ENCODE measurements around the gene PHF2. TPM values are rescaled to one million over a fixed set of nuclear protein-coding genes. Genes with fewer than 3 reads are reported as not detected.

Gene PHF2
- total and polyA plus RNA-seq, 2 experiments from 2014 or later, result 4.3 to 11.8 TPM

DNA sequence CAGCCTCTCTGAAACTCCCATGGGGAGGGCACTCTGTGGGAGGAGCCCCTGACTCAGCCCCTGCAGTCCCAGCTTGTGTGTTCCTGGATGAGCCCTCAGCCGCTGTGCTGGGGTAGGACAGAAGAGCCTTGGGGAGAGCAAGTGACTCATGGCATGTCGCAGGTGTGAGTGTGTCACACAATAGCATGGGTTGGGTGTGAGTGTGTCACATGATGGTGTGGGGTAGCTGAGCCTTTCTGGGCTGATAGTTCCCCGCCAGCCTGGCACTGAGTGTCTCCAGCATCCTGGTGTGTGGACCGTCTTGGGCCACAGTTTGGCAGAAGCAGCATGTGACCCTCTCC lies 83.4 kb downstream of the PHF2 start:
- Mint-ChIP-seq H3K27ac (no peak overlapping the region), H3K4me1 (no peaks in the 10 kb centered on the region), H3K4me3 (no peak overlapping the region), H3K9me3 (no peaks in the 10 kb centered on the region), H3K36me3 (ENCODE audit: low read depth) (peaks cover 5% of the 10 kb centered on the region; the same call in 2 of the 3 replicates), H3K27me3 (ENCODE audit: insufficient read depth, low read depth, poor library complexity) (peaks cover 5% of the 10 kb centered on the region)
- no peaks in the 10 kb centered on the region for H3K36me3 ChIP-seq (ENCODE audit: insufficient read depth)
- H4K20me1 ChIP-seq (replicated peaks; ENCODE audit: insufficient read depth), result no peaks in the 10 kb centered on the region
- no peak overlapping the region for H2AFZ ChIP-seq
- H3K4me2 ChIP-seq, result no peak overlapping the region
- H3K4me3 ChIP-seq, result no peak overlapping the region
- peaks cover 11% of the 10 kb centered on the region; the same call in 1 of the 2 replicates for H3K9me2 ChIP-seq (ENCODE audit: insufficient read depth)
- no peaks in the 10 kb centered on the region for H3K27me3 ChIP-seq (ENCODE audit: insufficient read depth)
- H3K4me1 ChIP-seq (ENCODE audit: insufficient read depth), result no peaks in the 10 kb centered on the region
- no peak for ATAC-seq
- no peak for DNase-seq (ENCODE audit: low spot score)
- H3K79me2 ChIP-seq (replicated peaks; ENCODE audit: insufficient read depth), result no peaks in the 10 kb centered on the region
- H3K27ac ChIP-seq (ENCODE audit: low read depth), result no peak overlapping the region
- no peaks in the 10 kb centered on the region for H3F3A ChIP-seq (replicated peaks; ENCODE audit: low read depth)
- TF ChIP-seq REST (IDR thresholded peaks at IDR 0.05; ENCODE audit: unreplicated experiment) (no peak), CREB1 (CRISPR knock-in tag; IDR thresholded peaks at IDR 0.05; ENCODE audit: low read depth) (no peak), EZH2 (IDR thresholded peaks at IDR 0.05; ENCODE audit: low read depth, unreplicated experiment) (no peak), POLR2AphosphoS5 (IDR thresholded peaks at IDR 0.05; ENCODE audit: low read depth) (no peak), STAT1 (IDR thresholded peaks at IDR 0.05; ENCODE audit: unreplicated experiment) (no peak), ZNF114 (CRISPR knock-in tag; IDR thresholded peaks at IDR 0.05) (no peak), EZH2phosphoT487 (IDR thresholded peaks at IDR 0.05; ENCODE audit: unreplicated experiment) (no peak), JUNB (IDR thresholded peaks at IDR 0.05; ENCODE audit: unreplicated experiment) (no peak), NANOG (IDR thresholded peaks at IDR 0.05; ENCODE audit: borderline replicate concordance) (no peak), ZNF331 (CRISPR knock-in tag; IDR thresholded peaks at IDR 0.05; ENCODE audit: low read depth) (no peak)
- TF ChIP-seq, protein P1, sequence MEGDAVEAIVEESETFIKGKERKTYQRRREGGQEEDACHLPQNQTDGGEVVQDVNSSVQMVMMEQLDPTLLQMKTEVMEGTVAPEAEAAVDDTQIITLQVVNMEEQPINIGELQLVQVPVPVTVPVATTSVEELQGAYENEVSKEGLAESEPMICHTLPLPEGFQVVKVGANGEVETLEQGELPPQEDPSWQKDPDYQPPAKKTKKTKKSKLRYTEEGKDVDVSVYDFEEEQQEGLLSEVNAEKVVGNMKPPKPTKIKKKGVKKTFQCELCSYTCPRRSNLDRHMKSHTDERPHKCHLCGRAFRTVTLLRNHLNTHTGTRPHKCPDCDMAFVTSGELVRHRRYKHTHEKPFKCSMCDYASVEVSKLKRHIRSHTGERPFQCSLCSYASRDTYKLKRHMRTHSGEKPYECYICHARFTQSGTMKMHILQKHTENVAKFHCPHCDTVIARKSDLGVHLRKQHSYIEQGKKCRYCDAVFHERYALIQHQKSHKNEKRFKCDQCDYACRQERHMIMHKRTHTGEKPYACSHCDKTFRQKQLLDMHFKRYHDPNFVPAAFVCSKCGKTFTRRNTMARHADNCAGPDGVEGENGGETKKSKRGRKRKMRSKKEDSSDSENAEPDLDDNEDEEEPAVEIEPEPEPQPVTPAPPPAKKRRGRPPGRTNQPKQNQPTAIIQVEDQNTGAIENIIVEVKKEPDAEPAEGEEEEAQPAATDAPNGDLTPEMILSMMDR (conservative IDR thresholded peaks at IDR 0.05; ENCODE audit: low read depth in 2 of 2), result no peak
- TF ChIP-seq, protein P2, sequence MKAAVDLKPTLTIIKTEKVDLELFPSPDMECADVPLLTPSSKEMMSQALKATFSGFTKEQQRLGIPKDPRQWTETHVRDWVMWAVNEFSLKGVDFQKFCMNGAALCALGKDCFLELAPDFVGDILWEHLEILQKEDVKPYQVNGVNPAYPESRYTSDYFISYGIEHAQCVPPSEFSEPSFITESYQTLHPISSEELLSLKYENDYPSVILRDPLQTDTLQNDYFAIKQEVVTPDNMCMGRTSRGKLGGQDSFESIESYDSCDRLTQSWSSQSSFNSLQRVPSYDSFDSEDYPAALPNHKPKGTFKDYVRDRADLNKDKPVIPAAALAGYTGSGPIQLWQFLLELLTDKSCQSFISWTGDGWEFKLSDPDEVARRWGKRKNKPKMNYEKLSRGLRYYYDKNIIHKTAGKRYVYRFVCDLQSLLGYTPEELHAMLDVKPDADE (IDR thresholded peaks at IDR 0.05), result no peak
- TF ChIP-seq, protein P3, sequence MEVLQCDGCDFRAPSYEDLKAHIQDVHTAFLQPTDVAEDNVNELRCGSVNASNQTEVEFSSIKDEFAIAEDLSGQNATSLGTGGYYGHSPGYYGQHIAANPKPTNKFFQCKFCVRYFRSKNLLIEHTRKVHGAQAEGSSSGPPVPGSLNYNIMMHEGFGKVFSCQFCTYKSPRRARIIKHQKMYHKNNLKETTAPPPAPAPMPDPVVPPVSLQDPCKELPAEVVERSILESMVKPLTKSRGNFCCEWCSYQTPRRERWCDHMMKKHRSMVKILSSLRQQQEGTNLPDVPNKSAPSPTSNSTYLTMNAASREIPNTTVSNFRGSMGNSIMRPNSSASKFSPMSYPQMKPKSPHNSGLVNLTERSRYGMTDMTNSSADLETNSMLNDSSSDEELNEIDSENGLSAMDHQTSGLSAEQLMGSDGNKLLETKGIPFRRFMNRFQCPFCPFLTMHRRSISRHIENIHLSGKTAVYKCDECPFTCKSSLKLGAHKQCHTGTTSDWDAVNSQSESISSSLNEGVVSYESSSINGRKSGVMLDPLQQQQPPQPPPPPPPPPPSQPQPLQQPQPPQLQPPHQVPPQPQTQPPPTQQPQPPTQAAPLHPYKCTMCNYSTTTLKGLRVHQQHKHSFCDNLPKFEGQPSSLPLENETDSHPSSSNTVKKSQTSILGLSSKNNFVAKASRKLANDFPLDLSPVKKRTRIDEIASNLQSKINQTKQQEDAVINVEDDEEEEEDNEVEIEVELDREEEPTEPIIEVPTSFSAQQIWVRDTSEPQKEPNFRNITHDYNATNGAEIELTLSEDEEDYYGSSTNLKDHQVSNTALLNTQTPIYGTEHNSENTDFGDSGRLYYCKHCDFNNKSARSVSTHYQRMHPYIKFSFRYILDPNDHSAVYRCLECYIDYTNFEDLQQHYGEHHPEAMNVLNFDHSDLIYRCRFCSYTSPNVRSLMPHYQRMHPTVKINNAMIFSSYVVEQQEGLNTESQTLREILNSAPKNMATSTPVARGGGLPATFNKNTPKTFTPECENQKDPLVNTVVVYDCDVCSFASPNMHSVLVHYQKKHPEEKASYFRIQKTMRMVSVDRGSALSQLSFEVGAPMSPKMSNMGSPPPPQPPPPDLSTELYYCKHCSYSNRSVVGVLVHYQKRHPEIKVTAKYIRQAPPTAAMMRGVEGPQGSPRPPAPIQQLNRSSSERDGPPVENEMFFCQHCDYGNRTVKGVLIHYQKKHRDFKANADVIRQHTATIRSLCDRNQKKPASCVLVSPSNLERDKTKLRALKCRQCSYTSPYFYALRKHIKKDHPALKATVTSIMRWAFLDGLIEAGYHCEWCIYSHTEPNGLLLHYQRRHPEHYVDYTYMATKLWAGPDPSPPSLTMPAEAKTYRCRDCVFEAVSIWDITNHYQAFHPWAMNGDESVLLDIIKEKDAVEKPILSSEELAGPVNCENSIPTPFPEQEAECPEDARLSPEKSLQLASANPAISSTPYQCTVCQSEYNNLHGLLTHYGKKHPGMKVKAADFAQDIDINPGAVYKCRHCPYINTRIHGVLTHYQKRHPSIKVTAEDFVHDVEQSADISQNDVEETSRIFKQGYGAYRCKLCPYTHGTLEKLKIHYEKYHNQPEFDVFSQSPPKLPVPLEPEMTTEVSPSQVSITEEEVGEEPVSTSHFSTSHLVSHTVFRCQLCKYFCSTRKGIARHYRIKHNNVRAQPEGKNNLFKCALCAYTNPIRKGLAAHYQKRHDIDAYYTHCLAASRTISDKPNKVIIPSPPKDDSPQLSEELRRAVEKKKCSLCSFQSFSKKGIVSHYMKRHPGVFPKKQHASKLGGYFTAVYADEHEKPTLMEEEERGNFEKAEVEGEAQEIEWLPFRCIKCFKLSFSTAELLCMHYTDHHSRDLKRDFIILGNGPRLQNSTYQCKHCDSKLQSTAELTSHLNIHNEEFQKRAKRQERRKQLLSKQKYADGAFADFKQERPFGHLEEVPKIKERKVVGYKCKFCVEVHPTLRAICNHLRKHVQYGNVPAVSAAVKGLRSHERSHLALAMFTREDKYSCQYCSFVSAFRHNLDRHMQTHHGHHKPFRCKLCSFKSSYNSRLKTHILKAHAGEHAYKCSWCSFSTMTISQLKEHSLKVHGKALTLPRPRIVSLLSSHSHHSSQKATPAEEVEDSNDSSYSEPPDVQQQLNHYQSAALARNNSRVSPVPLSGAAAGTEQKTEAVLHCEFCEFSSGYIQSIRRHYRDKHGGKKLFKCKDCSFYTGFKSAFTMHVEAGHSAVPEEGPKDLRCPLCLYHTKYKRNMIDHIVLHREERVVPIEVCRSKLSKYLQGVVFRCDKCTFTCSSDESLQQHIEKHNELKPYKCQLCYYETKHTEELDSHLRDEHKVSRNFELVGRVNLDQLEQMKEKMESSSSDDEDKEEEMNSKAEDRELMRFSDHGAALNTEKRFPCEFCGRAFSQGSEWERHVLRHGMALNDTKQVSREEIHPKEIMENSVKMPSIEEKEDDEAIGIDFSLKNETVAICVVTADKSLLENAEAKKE (CRISPR knock-in tag; IDR thresholded peaks at IDR 0.05), result no peak
